ENCODE data around the gene RBBP8. TPM values are rescaled to one million over a fixed set of nuclear protein-coding genes. Genes with fewer than 3 reads are reported as not detected.

Gene RBBP8
- total RNA-seq, 3 donors from 2014 or later, result 18.5 to 21.4 (median 20.1) TPM

DNA sequence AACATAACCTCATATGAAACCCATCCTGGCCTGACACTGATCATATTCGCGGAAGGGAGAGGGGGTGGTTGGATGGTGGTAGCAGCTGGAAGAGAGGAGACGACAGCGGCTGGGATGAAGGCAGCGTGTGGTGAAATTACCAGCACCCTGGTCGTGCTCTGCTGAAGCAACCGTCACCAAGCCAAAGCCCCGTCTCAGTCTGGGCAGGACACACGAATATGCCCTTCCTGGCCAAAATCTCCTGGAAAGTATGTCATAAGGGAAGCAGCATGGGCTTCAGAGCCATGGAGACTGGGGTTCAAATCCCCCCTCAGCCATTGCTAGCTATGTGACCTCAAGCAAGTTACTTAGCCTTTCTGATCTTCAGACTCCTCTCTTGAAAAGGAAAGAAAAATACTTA lies 139.0 kb downstream of the RBBP8 start:
- H3K9me3 ChIP-seq, result no peaks in the 10 kb centered on the region
- intact Hi-C loops (cut with DNase I, micrococcal nuclease), result no loop called here
- H3K36me3 ChIP-seq (ENCODE audit: low read depth), result no peaks in the 10 kb centered on the region
- H3K4me3 ChIP-seq, result no peak overlapping the region
- TF ChIP-seq, protein P1, sequence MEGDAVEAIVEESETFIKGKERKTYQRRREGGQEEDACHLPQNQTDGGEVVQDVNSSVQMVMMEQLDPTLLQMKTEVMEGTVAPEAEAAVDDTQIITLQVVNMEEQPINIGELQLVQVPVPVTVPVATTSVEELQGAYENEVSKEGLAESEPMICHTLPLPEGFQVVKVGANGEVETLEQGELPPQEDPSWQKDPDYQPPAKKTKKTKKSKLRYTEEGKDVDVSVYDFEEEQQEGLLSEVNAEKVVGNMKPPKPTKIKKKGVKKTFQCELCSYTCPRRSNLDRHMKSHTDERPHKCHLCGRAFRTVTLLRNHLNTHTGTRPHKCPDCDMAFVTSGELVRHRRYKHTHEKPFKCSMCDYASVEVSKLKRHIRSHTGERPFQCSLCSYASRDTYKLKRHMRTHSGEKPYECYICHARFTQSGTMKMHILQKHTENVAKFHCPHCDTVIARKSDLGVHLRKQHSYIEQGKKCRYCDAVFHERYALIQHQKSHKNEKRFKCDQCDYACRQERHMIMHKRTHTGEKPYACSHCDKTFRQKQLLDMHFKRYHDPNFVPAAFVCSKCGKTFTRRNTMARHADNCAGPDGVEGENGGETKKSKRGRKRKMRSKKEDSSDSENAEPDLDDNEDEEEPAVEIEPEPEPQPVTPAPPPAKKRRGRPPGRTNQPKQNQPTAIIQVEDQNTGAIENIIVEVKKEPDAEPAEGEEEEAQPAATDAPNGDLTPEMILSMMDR (IDR thresholded peaks at IDR 0.05), result no peak
- no peak for ATAC-seq
- DNase-seq, result no peak
- H3K4me1 ChIP-seq (ENCODE audit: low read depth), result no peaks in the 10 kb centered on the region

DNA sequence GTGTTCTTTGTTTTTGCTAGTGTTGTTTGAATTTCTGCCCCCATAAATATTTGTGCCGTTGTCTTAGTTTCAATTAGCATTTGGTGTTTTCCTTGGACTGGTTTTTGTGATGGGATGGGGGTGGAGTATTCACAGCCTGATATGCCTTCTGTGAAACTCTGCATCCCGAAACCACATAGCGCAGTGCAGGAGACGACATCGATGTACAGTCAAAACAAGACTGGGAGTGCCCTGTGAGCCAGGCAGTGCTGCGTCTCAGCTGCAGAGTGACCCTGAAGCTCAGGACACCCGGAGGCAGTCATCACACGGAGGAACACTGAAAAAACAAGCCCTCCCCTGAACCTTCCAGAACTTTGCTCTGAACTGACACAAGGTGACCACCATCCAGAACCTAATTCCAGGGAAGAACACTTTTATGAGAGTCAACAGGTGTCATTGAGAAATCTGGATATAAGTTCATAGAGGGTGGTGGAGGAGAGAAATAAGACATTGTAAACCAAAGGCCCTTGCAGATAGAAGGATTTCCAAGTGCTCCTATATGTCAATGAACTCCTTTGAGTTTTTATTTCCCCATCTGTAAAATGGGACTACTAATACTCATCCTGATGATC lies 141.0 kb downstream of the RBBP8 start:
- no peak overlapping the region for H3K4me3 ChIP-seq
- H3K4me1 ChIP-seq (ENCODE audit: low read depth), result no peaks in the 10 kb centered on the region
- ATAC-seq (no peak), DNase-seq (no peak)
- H3K36me3 ChIP-seq (ENCODE audit: low read depth), result no peaks in the 10 kb centered on the region
- TF ChIP-seq, protein P1 (IDR thresholded peaks at IDR 0.05), result no peak
- intact Hi-C loops (cut with DNase I, micrococcal nuclease), result no loop called here
- H3K9me3 ChIP-seq, result no peaks in the 10 kb centered on the region

Other genes with a start within 250 kb of the RBBP8 start
- gene CABLES1, start 202.2 kb downstream of the RBBP8 start, total RNA-seq, result 10 to 100 TPM in 2 of 3 donors, 1 to 10 TPM in 1; 8.1 to 13.0 (median 11.6) TPM

Measured in mucosa of descending colon (tissue), 3 donors.